NCI-H82 (cell line): Measurements from ENCODE around the gene COL20A1.
"Not testable (repeated sequence)": the region's sequence is repeated elsewhere in the genome, so short reads cannot be mapped to it uniquely, and the experiment has no call there.

Experiments used
- DNase-seq: peaks from one replicate; lab custom pipeline; 2025; lab: John Stamatoyannopoulos, UW

Gene COL20A1

GRCh38 chr20:63334356-63334755 is 41.4 kb downstream of the COL20A1 start:
- DNase-seq, result no peak

- not testable (repeated sequence) for DNase-seq
These were observed 42.1 kb downstream of the COL20A1 start for GRCh38 chr20:63335060-63335459.

GRCh38 chr20:63335711-63336110 is 42.7 kb downstream of the COL20A1 start:
- DNase-seq, result no peak

GRCh38 chr20:63336232-63336752 is 43.3 kb downstream of the COL20A1 start:
- DNase-seq, result no peak

- no peak for DNase-seq
These were observed 44.9 kb downstream of the COL20A1 start for GRCh38 chr20:63337786-63338420.

GRCh38 chr20:63339154-63340094 is 46.4 kb downstream of the COL20A1 start:
- not testable (repeated sequence) for DNase-seq

GRCh38 chr20:63340158-63340688 is 47.2 kb downstream of the COL20A1 start:
- not testable (repeated sequence) for DNase-seq

GRCh38 chr20:63342561-63343459 is 49.8 kb downstream of the COL20A1 start:
- no peak for DNase-seq

GRCh38 chr20:63343460-63344445 is 50.8 kb downstream of the COL20A1 start:
- peak; percentile 43 for DNase-seq

- DNase-seq, result no peak
These were observed 51.8 kb downstream of the COL20A1 start for GRCh38 chr20:63344616-63345327.

GRCh38 chr20:63345328-63346100 is 52.5 kb downstream of the COL20A1 start:
- no peak for DNase-seq

GRCh38 chr20:63346131-63347080 is 53.4 kb downstream of the COL20A1 start:
- no peak for DNase-seq

GRCh38 chr20:63347081-63347741 is 54.2 kb downstream of the COL20A1 start:
- DNase-seq, result no peak

GRCh38 chr20:63347950-63348827 is 55.2 kb downstream of the COL20A1 start:
- DNase-seq, result no peak

GRCh38 chr20:63348828-63349515 is 56.0 kb downstream of the COL20A1 start:
- DNase-seq, result no peak

- no peak for DNase-seq
These were observed 56.5 kb downstream of the COL20A1 start for GRCh38 chr20:63349516-63349895.
